Keratinocyte (primary cell): Measurements from ENCODE around the gene FAM120A. TPM values are rescaled to one million over a fixed set of nuclear protein-coding genes. Genes with fewer than 3 reads are reported as not detected.

Experiments used
- DNase-seq: peaks from one replicate; pipeline ENCODE4 v3.0.0-alpha.2; 2011; ENCODE audit warnings: low read depth, missing footprints, low spot score
- FAIRE-seq: peaks from 2 replicates; lab custom pipeline; 2011; peaks lifted over from hg19 to GRCh38; lab: Jason Lieb, UNC
- H2AFZ ChIP-seq: 2 replicates; pipeline ENCODE4 v1.6.0; 2012; ENCODE audit warnings: low read length, control low read depth, inconsistent platforms; ENCODE audit not compliant: control insufficient read depth
- H3K27ac ChIP-seq: 2 replicates; pipeline ENCODE4 v1.5.1; 2011; ENCODE audit warnings: low read length; ENCODE audit not compliant: control insufficient read depth, insufficient read depth
- H3K27me3 ChIP-seq: 3 replicates; pipeline ENCODE4 v1.6.0; 2011; ENCODE audit warnings: low read length; ENCODE audit not compliant: control insufficient read depth, insufficient read depth; ENCODE audit errors: extremely low read depth
- H3K36me3 ChIP-seq, 2 experiments: 2 replicates in 1 of 2; 3 replicates in 1 of 2; pipeline ENCODE4 v1.5.1; 2011; ENCODE audit warnings: low read length in 2 of 2, mild to moderate bottlenecking in 1 of 2; ENCODE audit not compliant: control insufficient read depth in 2 of 2, insufficient read depth in 2 of 2; ENCODE audit errors: extremely low read depth in 1 of 2
- H3K4me1 ChIP-seq: 3 replicates; pipeline ENCODE4 v1.5.1; 2011; ENCODE audit warnings: low read length; ENCODE audit not compliant: control insufficient read depth, insufficient read depth; ENCODE audit errors: extremely low read depth
- H3K4me2 ChIP-seq: 3 replicates; pipeline ENCODE4 v1.6.0; 2011; ENCODE audit warnings: low read depth, low read length; ENCODE audit not compliant: control insufficient read depth, insufficient read depth; ENCODE audit errors: extremely low read depth
- H3K4me3 ChIP-seq, 3 experiments: fragments of 200-600 bp in 1 of 3; sonication (generic) in 1 of 3; 2 replicates in 2 of 3; 3 replicates in 1 of 3; pipeline ENCODE4 v1.5.1; 2011 to 2016; ENCODE audit warnings: low read length in 3 of 3, mild to moderate bottlenecking in 3 of 3, control low read depth in 2 of 3, inconsistent platforms in 1 of 3, low read depth in 1 of 3, mixed read lengths in 1 of 3, mixed run types in 1 of 3, moderate library complexity in 1 of 3; ENCODE audit not compliant: control insufficient read depth in 2 of 3, insufficient read depth in 2 of 3; ENCODE audit errors: extremely low read depth in 1 of 3
- H3K79me2 ChIP-seq: 2 replicates; pipeline ENCODE4 v1.6.0; 2012; ENCODE audit warnings: low read length; ENCODE audit not compliant: control insufficient read depth, insufficient read depth
- H3K9ac ChIP-seq: 3 replicates; pipeline ENCODE4 v1.6.0; 2011; ENCODE audit warnings: low read length; ENCODE audit not compliant: control insufficient read depth, insufficient read depth; ENCODE audit errors: extremely low read depth
- H3K9me1 ChIP-seq: 3 replicates; pipeline ENCODE4 v1.6.0; 2011; ENCODE audit warnings: low read length; ENCODE audit not compliant: control insufficient read depth, insufficient read depth; ENCODE audit errors: extremely low read depth
- H3K9me3 ChIP-seq: 2 replicates; pipeline ENCODE4 v1.5.1; 2012; ENCODE audit warnings: low read depth, low read length; ENCODE audit not compliant: control insufficient read depth
- H4K20me1 ChIP-seq: 3 replicates; pipeline ENCODE4 v1.6.0; 2011; ENCODE audit warnings: low read length; ENCODE audit not compliant: control insufficient read depth, insufficient read depth; ENCODE audit errors: extremely low read depth
- CTCF ChIP-seq, 3 experiments: IDR thresholded peaks in 1 of 3; conservative IDR thresholded peaks in 1 of 3; optimal IDR thresholded peaks in 1 of 3; 2 replicates in 2 of 3; 3 replicates in 1 of 3; pipeline versions ENCODE3 to v1.5.1; 2011; ENCODE audit warnings: low read length in 3 of 3, mild to moderate bottlenecking in 3 of 3, moderate library complexity in 2 of 3, control low read depth in 1 of 3, inconsistent platforms in 1 of 3; ENCODE audit not compliant: insufficient read depth in 2 of 3; ENCODE audit errors: extremely low read depth in 1 of 3
- EZH2 ChIP-seq: IDR thresholded peaks from one replicate; pipeline ENCODE4 v1.6.1; 2012; ENCODE audit warnings: inconsistent platforms, mild to moderate bottlenecking, low read length, moderate library complexity
- dilution Hi-C: fragments of 300-500 bp; cut with MboI; formaldehyde crosslinking; loops from one replicate; pipeline ENCODE4 v1.7.0; 2020; ENCODE audit warnings: low sequenced_read_pairs; ENCODE audit not compliant: extremely low pct_ligation_motif_present
- polyA plus RNA-seq, 5 experiments: library from polyadenylated mRNA; depleted of rRNA in 3 of 5; stranded (reverse) in 3 of 5; stranded (forward) in 1 of 5; unstranded in 1 of 5; fragments of >200 nt; gene quantifications; 1 replicate in 1 of 5; 2 replicates in 3 of 5; 3 replicates in 1 of 5; pipeline versions ENCODE4 v1.2.1 to v1.2.3, GENCODE V29; 2011 to 2012; ENCODE audit warnings: missing spikeins in 2 of 5, low read depth in 1 of 5, low replicate concordance in 1 of 5

FAM120A gene
- polyA plus RNA-seq, 1 donor (not counting 4 experiments of a cell fraction or from before 2014, with no cell fraction given), result 79.2 TPM

GRCh38 chr9:93588641-93589609, 137.4 kb downstream of the FAM120A start:
- FAIRE-seq, result peak; percentile 77
- Histone ChIP-seq H3K9me3 (no peaks in the 10 kb centered on the region), H3K36me3 (no peaks in the 10 kb centered on the region), H3K9me1 (no peaks in the 10 kb centered on the region), H3K4me3 (no peak overlapping the region), H4K20me1 (peaks cover 2% of the 10 kb centered on the region), H3K79me2 (peaks cover 52% of the 10 kb centered on the region), H2AFZ (no peak overlapping the region), H3K4me1 (peaks cover 5% of the 10 kb centered on the region), H3K9ac (no peak overlapping the region), H3K27me3 (no peaks in the 10 kb centered on the region), H3K4me2 (no peak overlapping the region), H3K27ac (no peak overlapping the region)
- TF ChIP-seq CTCF (optimal IDR thresholded peaks at IDR 0.05 in 1 of 3, IDR thresholded peaks at IDR 0.05 in 1 of 3, conservative IDR thresholded peaks at IDR 0.05 in 1 of 3; ENCODE audit: extremely low read depth in 1 of 3, insufficient read depth in 2 of 3, low read length in 3 of 3) (no peak), EZH2 (no peak)
- no peak for DNase-seq
- dilution Hi-C loops, result no loop called here

- dilution Hi-C loops, result no loop called here
- peaks cover 50% of the 10 kb centered on the region for H3K79me2 ChIP-seq
Observed at GRCh38 chr9:93589688-93590087, 138.2 kb downstream of the FAM120A start.

More at GRCh38 chr9:93589688-93590087, 138.2 kb downstream of the FAM120A start:
- TF ChIP-seq EZH2 (no peak), CTCF (optimal IDR thresholded peaks at IDR 0.05 in 1 of 3, IDR thresholded peaks at IDR 0.05 in 1 of 3, conservative IDR thresholded peaks at IDR 0.05 in 1 of 3; ENCODE audit: extremely low read depth in 1 of 3, insufficient read depth in 2 of 3, low read length in 3 of 3) (no peak)
- no peaks in the 10 kb centered on the region for H3K9me3 ChIP-seq
- peaks cover 2% of the 10 kb centered on the region for H4K20me1 ChIP-seq
- H3K4me1 ChIP-seq, result peaks cover 12% of the 10 kb centered on the region
- no peak for DNase-seq
- H3K9ac ChIP-seq, result no peak overlapping the region
- no peak overlapping the region for H2AFZ ChIP-seq
- H3K36me3 ChIP-seq, result no peaks in the 10 kb centered on the region
- H3K27me3 ChIP-seq, result no peaks in the 10 kb centered on the region
- no peak overlapping the region for H3K27ac ChIP-seq
- H3K9me1 ChIP-seq, result no peaks in the 10 kb centered on the region
- H3K4me3 ChIP-seq, result no peak overlapping the region
- no peak for FAIRE-seq
- no peak overlapping the region for H3K4me2 ChIP-seq
